ENCODE results near the gene RAX2.
"Not testable (repeated sequence)": the region's sequence is repeated elsewhere in the genome, so short reads cannot be mapped to it uniquely, and the experiment has no call there.

The RAX2 gene

GRCh38 chr19:3778104-3778867 is 6.3 kb upstream of the RAX2 start:
- no peak for DNase-seq (ENCODE audit: low read depth)

- no peak for DNase-seq (ENCODE audit: low read depth)
These were observed 4.5 kb upstream of the RAX2 start for GRCh38 chr19:3776479-3777040.

- DNase-seq (ENCODE audit: low read depth) = no peak
These were observed 3.8 kb upstream of the RAX2 start for GRCh38 chr19:3775831-3776230.

GRCh38 chr19:3775374-3775711 is 3.3 kb upstream of the RAX2 start:
- DNase-seq (ENCODE audit: low read depth) = no peak

GRCh38 chr19:3774621-3775373 is 2.8 kb upstream of the RAX2 start:
- DNase-seq (ENCODE audit: low read depth) = no peak

- DNase-seq (ENCODE audit: low read depth) = no peak
These were observed 1.9 kb upstream of the RAX2 start for GRCh38 chr19:3773814-3774515.

GRCh38 chr19:3771000-3771905 is 775 bp downstream of the RAX2 start:
- no peak for DNase-seq (ENCODE audit: low read depth)

- no peak for DNase-seq (ENCODE audit: low read depth)
These were observed 1.7 kb downstream of the RAX2 start for GRCh38 chr19:3770136-3770999.

GRCh38 chr19:3769494-3769893 is 2.5 kb downstream of the RAX2 start:
- DNase-seq (ENCODE audit: low read depth) = no peak

GRCh38 chr19:3768748-3769099 is 3.3 kb downstream of the RAX2 start:
- DNase-seq (ENCODE audit: low read depth) = no peak

- no peak for DNase-seq (ENCODE audit: low read depth)
These were observed 3.8 kb downstream of the RAX2 start for GRCh38 chr19:3768015-3768747.

GRCh38 chr19:3767050-3767449 is 5.0 kb downstream of the RAX2 start:
- no peak for DNase-seq (ENCODE audit: low read depth)

- DNase-seq (ENCODE audit: low read depth) = no peak
These were observed 5.5 kb downstream of the RAX2 start for GRCh38 chr19:3766520-3766919.

- DNase-seq (ENCODE audit: low read depth) = not testable (repeated sequence)
These were observed 6.3 kb downstream of the RAX2 start for GRCh38 chr19:3765757-3766156.

- DNase-seq (ENCODE audit: low read depth) = no peak
These were observed 6.9 kb downstream of the RAX2 start for GRCh38 chr19:3765121-3765520.

GRCh38 chr19:3762501-3763459 is 9.2 kb downstream of the RAX2 start, which contains the start of gene MRPL54:
Gene MRPL54 (plus strand): TSS chr19:3762682. CDS start chr19:3762701, 19 bp downstream.
- DNase-seq (ENCODE audit: low read depth) = peak; percentile 99

GRCh38 chr19:3762130-3762473 is 9.9 kb downstream of the RAX2 start:
- no peak for DNase-seq (ENCODE audit: low read depth)

GRCh38 chr19:3761382-3762129 is 10.5 kb downstream of the RAX2 start, which contains the start of gene APBA3:
Gene APBA3 (minus strand): TSS chr19:3761692. CDS start chr19:3760264, 1,428 bp downstream.
- DNase-seq (ENCODE audit: low read depth) = peak; percentile 95

Data from stimulated activated CD8-positive, alpha-beta memory T cell treated with anti-CD3 and anti-CD28 coated beads, Interleukin-4, amount 100 ng/mL, for 24 hours (primary cell).